PC-9 (cell line): Measurements from ENCODE around the gene AKR1C1.

ENCODE experiments used
- EZH2 ChIP-seq: fragments of 200-600 bp; sonication (generic); IDR thresholded peaks from 2 replicates; pipeline ENCODE4 v1.8.0; 2017; ENCODE audit warnings: antibody characterized with exemption, low read depth
- TF ChIP-seq, protein P1 (sequence below): fragments of 200-600 bp; sonication (generic); conservative IDR thresholded peaks from 2 replicates; pipeline ENCODE4 v1.6.1; 2017; ENCODE audit warnings: mixed run types, antibody characterized with exemption, mild to moderate bottlenecking, moderate library complexity

GRCh38 chr10:4947039-4947634 lies 16.1 kb upstream of the AKR1C1 start:
- TF ChIP-seq EZH2 = no peak
- TF ChIP-seq, protein P1, sequence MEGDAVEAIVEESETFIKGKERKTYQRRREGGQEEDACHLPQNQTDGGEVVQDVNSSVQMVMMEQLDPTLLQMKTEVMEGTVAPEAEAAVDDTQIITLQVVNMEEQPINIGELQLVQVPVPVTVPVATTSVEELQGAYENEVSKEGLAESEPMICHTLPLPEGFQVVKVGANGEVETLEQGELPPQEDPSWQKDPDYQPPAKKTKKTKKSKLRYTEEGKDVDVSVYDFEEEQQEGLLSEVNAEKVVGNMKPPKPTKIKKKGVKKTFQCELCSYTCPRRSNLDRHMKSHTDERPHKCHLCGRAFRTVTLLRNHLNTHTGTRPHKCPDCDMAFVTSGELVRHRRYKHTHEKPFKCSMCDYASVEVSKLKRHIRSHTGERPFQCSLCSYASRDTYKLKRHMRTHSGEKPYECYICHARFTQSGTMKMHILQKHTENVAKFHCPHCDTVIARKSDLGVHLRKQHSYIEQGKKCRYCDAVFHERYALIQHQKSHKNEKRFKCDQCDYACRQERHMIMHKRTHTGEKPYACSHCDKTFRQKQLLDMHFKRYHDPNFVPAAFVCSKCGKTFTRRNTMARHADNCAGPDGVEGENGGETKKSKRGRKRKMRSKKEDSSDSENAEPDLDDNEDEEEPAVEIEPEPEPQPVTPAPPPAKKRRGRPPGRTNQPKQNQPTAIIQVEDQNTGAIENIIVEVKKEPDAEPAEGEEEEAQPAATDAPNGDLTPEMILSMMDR = no peak
